Pancreas (tissue), 10 donors: ENCODE data around the gene LILRB3. TPM values are rescaled to one million over a fixed set of nuclear protein-coding genes. Genes with fewer than 3 reads are reported as not detected.

Experiments
- ATAC-seq, 4 donors: fragments of 200-7000 bp; cut with Tn5 transposase; one replicate each; pipeline versions ENCODE4 v1.8.0 to v1.9.1; 2020; ENCODE audit warnings: mild to moderate bottlenecking in 4 of 4, moderate library complexity in 4 of 4
- DNase-seq, 6 donors: peaks; one replicate each; pipeline ENCODE4 v3.0.0-alpha.2; 2020
- FAIRE-seq: peaks from 2 replicates; lab custom pipeline; 2012; peaks lifted over from hg19 to GRCh38; lab: Jason Lieb, UNC
- H3K27ac ChIP-seq, 4 donors: fragments of 200-600 bp; sonication (generic); 1 replicate in 3 of 4; 2 replicates in 1 of 4; pipeline versions ENCODE4 v1.5.0 to v1.8.0; 2020
- H3K27me3 ChIP-seq, 4 donors: fragments of 200-600 bp; one replicate each; pipeline ENCODE4 v1.8.0; 2021
- H3K36me3 ChIP-seq, 3 donors: fragments of 200-600 bp; sonication (generic) in 1 of 3; one replicate each; pipeline versions ENCODE4 v1.5.0 to v1.8.0; 2020 to 2021
- H3K4me1 ChIP-seq, 3 donors: fragments of 200-600 bp; one replicate each; pipeline ENCODE4 v1.8.0; 2021
- H3K4me3 ChIP-seq, 4 donors: fragments of 200-600 bp; sonication (generic) in 2 of 4; one replicate each; pipeline versions ENCODE4 v1.5.0 to v1.8.0; 2020 to 2021
- H3K9me3 ChIP-seq, 4 donors: fragments of 200-600 bp; one replicate each; pipeline ENCODE4 v1.8.0; 2021
- CTCF ChIP-seq, 4 donors: fragments of 200-600 bp; sonication (generic) in 3 of 4; IDR thresholded peaks; one replicate each; pipeline versions ENCODE4 v1.5.0 to v1.8.0; 2021; ENCODE audit warnings: antibody characterized with exemption in 4 of 4
- WGBS, 2 donors: extraction: QIAGEN DNeasy Blood & Tissue Kit; methylation state at CpG; one replicate each; pipeline ENCODE4 v1.1.7; 2013; 5-methylcytosine and 5-hydroxymethylcytosine counted together
- intact Hi-C, 3 donors: fragments of 100-400 bp; cut with DNase I; formaldehyde crosslinking; loops; one replicate each; pipeline versions ENCODE4 v1.11.1 to v1.14.2; 2022
- polyA plus RNA-seq, 2 donors: library from polyadenylated mRNA; stranded (reverse); fragments of 200-250 nt; gene quantifications; one replicate each; pipeline ENCODE4 v1.2.3, GENCODE V29; 2013
- total RNA-seq, 6 donors: library from RNA; stranded (reverse); fragmentation: NEBNext Ultra II Directional in 4 of 6; extraction: Animal tissue kit (Norgen Biotek cat#: 25700) in 4 of 6; gene quantifications; one replicate each; pipeline versions ENCODE4 v1.2.1 to v1.2.4, GENCODE V29; 2021 to 2023
- donor health status: healthy with polysubstance abuse.
- donor health status: DM: no; HTN: no; CAD: no; lungs with moderate emphysema.
- donor health status: DM: no; HTN: no; CAD: no.
- donor health status: control.
- donor health status: control.
- donor health status: Bipolar disorder and iron deficiency.
- donor health status: DM: yes; HTN: yes; CAD: no.
- donor health status: DM: no; HTN: no; CAD: no.
- donor health status: DM: no; HTN: no; CAD: no.
- donor health status: DM: yes; HTN: yes; CAD: no.

Gene LILRB3
- total and polyA plus RNA-seq, 8 donors: 0.47 to 5.6 (median 1.8) TPM

- intact Hi-C loops: no loop called here
- DNase-seq (peak in 3 of 6 donors; percentile 28 to 68 (median 47)), ATAC-seq (no peak), FAIRE-seq (no peak)
- no peak overlapping the region for H3K4me3 ChIP-seq
- no peaks in the 10 kb centered on the region for H3K9me3 ChIP-seq
- H3K27ac ChIP-seq: no peak overlapping the region
- WGBS, 2 donors: 83 to 85% methylated on average over 21 of the region's 21 CpGs
- H3K27me3 ChIP-seq: no peaks in the 10 kb centered on the region
- no peak for TF ChIP-seq CTCF (IDR thresholded peaks at IDR 0.05)
- no peaks in the 10 kb centered on the region for H3K36me3 ChIP-seq
- H3K4me1 ChIP-seq: peaks cover 0 to 3% (median 0%) of the 10 kb centered on the region in 3 donors
These were observed 53.6 kb downstream of the LILRB3 start for GRCh38 chr19:54169149-54169740.

DNA sequence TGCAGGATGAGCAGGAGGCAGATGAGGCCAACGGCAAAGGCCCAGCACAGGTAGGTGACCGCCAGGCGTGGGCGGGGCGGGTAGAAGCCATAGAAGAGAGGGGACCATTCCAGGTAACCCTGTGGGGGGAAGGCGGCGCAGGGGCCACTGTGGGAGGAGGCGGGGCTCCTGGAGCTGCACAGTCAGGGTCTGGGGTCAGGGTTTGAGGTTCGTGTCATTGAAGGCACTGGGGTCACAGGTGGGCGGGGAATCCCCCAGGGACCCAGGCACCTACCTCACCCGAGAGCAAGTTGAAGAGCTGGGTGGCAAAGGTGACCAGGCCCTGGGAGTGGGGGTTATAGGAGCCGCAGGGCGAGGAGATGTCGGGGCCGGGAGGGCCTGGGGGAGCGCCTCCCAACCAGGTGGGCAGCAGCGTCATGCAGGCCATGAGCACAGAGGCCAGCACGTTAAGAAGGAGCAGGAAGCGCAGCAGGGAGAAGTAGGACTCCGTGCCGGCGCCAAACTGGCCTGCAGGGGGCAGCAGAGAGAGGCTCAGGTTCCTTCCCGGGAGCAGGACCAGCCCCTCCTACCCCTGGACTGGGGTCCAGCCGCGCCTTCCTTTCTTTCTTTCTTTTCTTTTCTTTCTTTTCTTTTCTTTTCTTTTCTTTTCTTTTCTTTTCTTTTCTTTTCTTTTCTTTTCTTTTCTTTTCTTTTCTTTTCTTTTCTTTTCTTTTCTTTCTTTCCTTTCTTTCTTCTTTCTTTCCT is 54.5 kb downstream of the LILRB3 start:
- Histone ChIP-seq H3K4me3 (no peak overlapping the region), H3K27ac (no peak overlapping the region), H3K9me3 (no peaks in the 10 kb centered on the region), H3K4me1 (peaks cover 0 to 2% (median 0%) of the 10 kb centered on the region in 3 donors), H3K36me3 (no peaks in the 10 kb centered on the region), H3K27me3 (no peaks in the 10 kb centered on the region)
- WGBS, 2 donors: 25 to 26% methylated on average over 25 of the region's 25 CpGs
- peak; percentile 85 to 97 (median 93) for TF ChIP-seq CTCF (IDR thresholded peaks at IDR 0.05)
- ATAC-seq (peak; percentile 53 to 82 (median 70)), FAIRE-seq (no peak), DNase-seq (peak; percentile 85 to 100 (median 93))
- intact Hi-C loops: no loop called here

Other genes starting within 250 kb of the LILRB3 start
- gene CACNG6, start 231.4 kb downstream of the LILRB3 start, total RNA-seq: not detected
- not detected for gene CACNG6, start 231.4 kb downstream of the LILRB3 start, polyA plus RNA-seq
- gene VSTM1, start 159.1 kb downstream of the LILRB3 start, total RNA-seq: not detected
- gene VSTM1, start 159.1 kb downstream of the LILRB3 start, polyA plus RNA-seq: not detected
- not detected for gene TARM1, start 141.6 kb downstream of the LILRB3 start, total RNA-seq
- not detected for gene TARM1, start 141.6 kb downstream of the LILRB3 start, polyA plus RNA-seq
- gene OSCAR, start 122.2 kb downstream of the LILRB3 start, total RNA-seq: 1 to 10 TPM in 2 of 6 donors, under 1 TPM in 3, not detected in 1; 0.41 to 3.2 (median 0.84) TPM
- gene OSCAR, start 122.2 kb downstream of the LILRB3 start, polyA plus RNA-seq: 1 to 10 TPM; 1.0 to 1.1 TPM
- 10 to 100 TPM; 27.7 to 52.1 (median 45.1) TPM for gene NDUFA3, start 120.2 kb downstream of the LILRB3 start, total RNA-seq
- 100 to 1,000 TPM; 107 to 166 TPM for gene NDUFA3, start 120.2 kb downstream of the LILRB3 start, polyA plus RNA-seq
- 1 to 10 TPM; 3.8 to 8.8 (median 5.0) TPM for gene TFPT, start 107.3 kb downstream of the LILRB3 start, total RNA-seq
- 10 to 100 TPM; 16.1 to 16.6 TPM for gene TFPT, start 107.3 kb downstream of the LILRB3 start, polyA plus RNA-seq
- gene PRPF31, start 107.3 kb downstream of the LILRB3 start, total RNA-seq: 10 to 100 TPM; 14.4 to 27.2 (median 19.5) TPM
- gene PRPF31, start 107.3 kb downstream of the LILRB3 start, polyA plus RNA-seq: 10 to 100 TPM; 45.0 to 47.1 TPM
- gene CNOT3, start 85.2 kb downstream of the LILRB3 start, total RNA-seq: 10 to 100 TPM; 16.8 to 28.5 (median 21.3) TPM
- gene CNOT3, start 85.2 kb downstream of the LILRB3 start, polyA plus RNA-seq: 10 to 100 TPM; 39.0 to 40.0 TPM
- gene LENG1, start 63.3 kb downstream of the LILRB3 start, total RNA-seq: 1 to 10 TPM; 2.1 to 5.1 (median 4.4) TPM
- gene LENG1, start 63.3 kb downstream of the LILRB3 start, polyA plus RNA-seq: 1 to 10 TPM; 9.6 to 9.7 TPM
- gene TMC4, start 49.8 kb downstream of the LILRB3 start, total RNA-seq: 10 to 100 TPM; 51.8 to 66.5 (median 56.2) TPM
- 10 to 100 TPM; 80.0 to 88.9 TPM for gene TMC4, start 49.8 kb downstream of the LILRB3 start, polyA plus RNA-seq
- 10 to 100 TPM; 18.8 to 47.2 (median 27.3) TPM for gene MBOAT7, start 33.4 kb downstream of the LILRB3 start, total RNA-seq
- gene MBOAT7, start 33.4 kb downstream of the LILRB3 start, polyA plus RNA-seq: 10 to 100 TPM; 32.6 to 34.7 TPM
- gene TSEN34, start 31.7 kb downstream of the LILRB3 start, total RNA-seq: 10 to 100 TPM; 16.8 to 24.7 (median 19.4) TPM
- 10 to 100 TPM; 19.5 to 33.3 TPM for gene TSEN34, start 31.7 kb downstream of the LILRB3 start, polyA plus RNA-seq
- 1,000 to 10,000 TPM in 4 of 6 donors, 100 to 1,000 TPM in 2; 815 to 1,921 (median 1,191) TPM for gene RPS9, start 22.1 kb downstream of the LILRB3 start, total RNA-seq
- 1,000 to 10,000 TPM; 2,302 to 2,340 TPM for gene RPS9, start 22.1 kb downstream of the LILRB3 start, polyA plus RNA-seq
- 1 to 10 TPM in 2 of 6 donors, under 1 TPM in 4; 0.20 to 2.4 (median 0.62) TPM for gene LILRA6, start 19.8 kb upstream of the LILRB3 start, total RNA-seq
- gene LILRA6, start 19.8 kb upstream of the LILRB3 start, polyA plus RNA-seq: under 1 TPM; 0.31 to 0.38 TPM
- 1 to 10 TPM in 3 of 6 donors, under 1 TPM in 3; 0.23 to 3.1 (median 1.1) TPM for gene LILRB5, start 34.3 kb upstream of the LILRB3 start, total RNA-seq
- 1 to 10 TPM in 1 of 2 donors, under 1 TPM in 1; 0.56 to 1.4 TPM for gene LILRB5, start 34.3 kb upstream of the LILRB3 start, polyA plus RNA-seq
- gene LILRB2, start 58.1 kb upstream of the LILRB3 start, total RNA-seq: 1 to 10 TPM in 3 of 6 donors, under 1 TPM in 3; 0.19 to 3.9 (median 1.2) TPM
- gene LILRB2, start 58.1 kb upstream of the LILRB3 start, polyA plus RNA-seq: 1 to 10 TPM; 1.4 to 1.6 TPM
- 1 to 10 TPM in 2 of 6 donors, under 1 TPM in 4; 0.20 to 1.7 (median 0.51) TPM for gene LILRA5, start 90.2 kb upstream of the LILRB3 start, total RNA-seq
- gene LILRA5, start 90.2 kb upstream of the LILRB3 start, polyA plus RNA-seq: 1 to 10 TPM in 1 of 2 donors, under 1 TPM in 1; 0.34 to 1.1 TPM
- gene LILRA4, start 116.2 kb upstream of the LILRB3 start, total RNA-seq: 1 to 10 TPM in 1 of 6 donors, under 1 TPM in 1, not detected in 4; 0.24 to 2.4 TPM
- gene LILRA4, start 116.2 kb upstream of the LILRB3 start, polyA plus RNA-seq: not detected
- 10 to 100 TPM in 2 of 6 donors, 1 to 10 TPM in 3, under 1 TPM in 1; 0.69 to 33.1 (median 4.8) TPM for gene LAIR1, start 141.9 kb upstream of the LILRB3 start, total RNA-seq
- gene LAIR1, start 141.9 kb upstream of the LILRB3 start, polyA plus RNA-seq: 1 to 10 TPM; 1.7 to 3.1 TPM
- gene TTYH1, start 192.5 kb upstream of the LILRB3 start, total RNA-seq: 10 to 100 TPM; 20.8 to 38.1 (median 24.6) TPM
- 10 to 100 TPM; 40.0 to 78.0 TPM for gene TTYH1, start 192.5 kb upstream of the LILRB3 start, polyA plus RNA-seq
- gene LENG8, start 226.2 kb upstream of the LILRB3 start, total RNA-seq: 100 to 1,000 TPM in 4 of 6 donors, 10 to 100 TPM in 2; 64.8 to 173 (median 129) TPM
- 100 to 1,000 TPM; 313 to 657 TPM for gene LENG8, start 226.2 kb upstream of the LILRB3 start, polyA plus RNA-seq
- 10 to 100 TPM in 5 of 6 donors, 1 to 10 TPM in 1; 8.6 to 23.4 (median 16.9) TPM for gene LENG9, start 240.8 kb upstream of the LILRB3 start, total RNA-seq
- 10 to 100 TPM in 1 of 2 donors, 1 to 10 TPM in 1; 4.2 to 12.1 TPM for gene LENG9, start 240.8 kb upstream of the LILRB3 start, polyA plus RNA-seq